Stimulated activated CD4-positive, alpha-beta T cell treated with anti-CD3 and anti-CD28 coated beads, Interleukin-1b, Interleukin-23, amount 100 ng/mL, for 4 hours (primary cell): ENCODE results near the gene MAGEA12.
"Not testable (repeated sequence)": the region's sequence is repeated elsewhere in the genome, so short reads cannot be mapped to it uniquely, and the experiment has no call there.

ENCODE experiments used
- DNase-seq, 2 donors: peaks; one replicate each; pipeline ENCODE4 v3.0.0-alpha.2; 2020; ENCODE audit warnings: low read depth in 2 of 2

Gene MAGEA12, protein sequence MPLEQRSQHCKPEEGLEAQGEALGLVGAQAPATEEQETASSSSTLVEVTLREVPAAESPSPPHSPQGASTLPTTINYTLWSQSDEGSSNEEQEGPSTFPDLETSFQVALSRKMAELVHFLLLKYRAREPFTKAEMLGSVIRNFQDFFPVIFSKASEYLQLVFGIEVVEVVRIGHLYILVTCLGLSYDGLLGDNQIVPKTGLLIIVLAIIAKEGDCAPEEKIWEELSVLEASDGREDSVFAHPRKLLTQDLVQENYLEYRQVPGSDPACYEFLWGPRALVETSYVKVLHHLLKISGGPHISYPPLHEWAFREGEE

DNA sequence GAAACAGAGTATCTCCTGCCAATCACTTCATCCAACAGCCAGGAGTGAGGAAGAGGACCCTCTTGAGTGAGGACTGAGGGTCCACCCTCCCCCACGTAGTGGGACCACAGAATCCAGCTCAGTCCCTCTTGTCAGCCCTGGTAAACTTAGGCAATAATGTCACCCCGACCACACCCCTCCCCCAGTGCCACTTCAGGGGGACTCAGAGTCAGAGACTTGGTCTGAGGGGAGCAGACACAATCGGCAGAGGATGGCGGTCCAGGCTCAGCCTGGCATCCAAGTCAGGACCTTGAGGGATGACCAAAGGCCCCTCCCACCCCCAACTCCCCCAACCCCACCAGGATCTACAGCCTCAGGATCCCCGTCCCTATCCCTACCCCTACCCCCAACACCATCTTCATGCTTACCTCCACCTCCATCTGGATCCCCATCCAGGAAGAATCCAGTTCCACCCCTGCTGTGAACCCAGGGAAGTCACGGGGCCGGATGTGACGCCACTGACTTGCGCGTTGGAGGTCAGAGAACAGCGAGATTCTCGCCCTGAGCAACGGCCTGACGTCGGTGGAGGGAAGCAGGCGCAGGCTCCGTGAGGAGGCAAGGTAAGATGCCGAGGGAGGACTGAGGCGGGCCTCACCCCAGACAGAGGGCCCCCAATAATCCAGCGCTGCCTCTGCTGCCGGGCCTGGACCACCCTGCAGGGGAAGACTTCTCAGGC, at the start of gene MAGEA12, which contains the start of gene CSAG1:
Gene MAGEA12, plus strand, starts transcription at position 497 of the 715 bp plus-strand sequence. CDS start 2,405 bp downstream, outside the sequence.
Gene CSAG1, minus strand, starts transcription at position 461 of the 715 bp plus-strand sequence. CDS start 1,261 bp downstream, outside the sequence.
- DNase-seq, result no peak

DNA sequence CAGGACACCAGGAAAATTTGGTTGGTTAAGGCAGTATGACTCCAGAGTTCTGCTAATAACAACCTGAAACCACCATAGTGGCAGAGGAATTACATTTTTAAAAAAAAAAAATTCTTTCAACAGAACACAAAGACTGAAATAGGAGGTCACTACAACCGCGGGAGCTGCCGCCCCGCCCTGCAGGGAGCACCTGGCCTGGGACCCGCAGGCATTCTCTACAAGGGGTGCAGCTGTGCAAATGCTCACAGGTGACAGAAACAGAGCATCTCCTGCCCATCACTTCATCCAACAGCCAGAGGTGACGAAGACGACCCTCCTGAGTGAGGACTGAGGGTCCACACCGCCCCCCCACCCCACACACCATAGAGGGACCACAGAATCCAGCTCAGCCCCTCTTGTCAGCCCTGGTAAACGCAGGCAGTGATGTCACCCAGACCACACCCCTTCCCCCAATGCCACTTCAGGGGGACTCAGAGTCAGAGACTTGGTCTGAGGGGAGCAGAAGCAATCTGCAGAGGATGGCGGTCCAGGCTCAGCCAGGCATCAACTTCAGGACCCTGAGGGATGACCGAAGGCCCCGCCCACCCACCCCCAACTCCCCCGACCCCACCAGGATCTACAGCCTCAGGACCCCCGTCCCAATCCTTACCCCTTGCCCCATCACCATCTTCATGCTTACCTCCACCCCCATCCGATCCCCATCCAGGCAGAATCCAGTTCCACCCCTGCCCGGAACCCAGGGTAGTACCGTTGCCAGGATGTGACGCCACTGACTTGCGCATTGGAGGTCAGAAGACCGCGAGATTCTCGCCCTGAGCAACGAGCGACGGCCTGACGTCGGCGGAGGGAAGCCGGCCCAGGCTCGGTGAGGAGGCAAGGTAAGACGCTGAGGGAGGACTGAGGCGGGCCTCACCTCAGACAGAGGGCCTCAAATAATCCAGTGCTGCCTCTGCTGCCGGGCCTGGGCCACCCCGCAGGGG, 35.3 kb upstream of the MAGEA12 start, which contains the start of gene MAGEA3:
Gene MAGEA3, plus strand, starts transcription at position 843 of the 980 bp plus-strand sequence. CDS start 2,039 bp downstream, outside the sequence.
- not testable (repeated sequence) for DNase-seq

GRCh38 chrX:152700390-152700789, 33.2 kb upstream of the MAGEA12 start:
- not testable (repeated sequence) for DNase-seq

DNA sequence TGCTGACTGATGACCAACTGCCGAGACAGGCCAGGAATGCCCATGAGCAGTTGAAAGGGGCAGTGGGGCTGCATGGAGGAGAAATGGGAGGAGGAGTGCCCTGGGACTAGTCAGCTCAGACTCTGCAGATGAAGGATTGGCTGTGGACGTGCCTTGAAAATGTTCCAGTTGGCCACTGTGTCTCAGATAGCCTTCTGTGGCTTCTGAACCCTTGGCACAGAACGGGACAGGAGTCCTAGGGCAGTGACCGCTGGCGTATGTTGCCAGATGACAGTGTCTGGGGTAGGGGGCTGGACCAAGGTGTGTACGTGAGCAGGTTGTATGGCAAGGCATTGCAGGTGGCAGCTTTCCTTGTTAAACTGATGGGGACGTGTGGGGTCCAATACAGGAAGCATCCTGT, 27.1 kb upstream of the MAGEA12 start:
- not testable (repeated sequence) for DNase-seq

GRCh38 chrX:152709173-152709572, 24.4 kb upstream of the MAGEA12 start, which contains the start of gene CSAG2:
TSS of gene CSAG2 (minus strand) at chrX:152709273. CDS start at chrX:152709112, 161 bp downstream.
- not testable (repeated sequence) for DNase-seq

GRCh38 chrX:152713195-152713594, 20.4 kb upstream of the MAGEA12 start:
- DNase-seq, result not testable (repeated sequence)

DNA sequence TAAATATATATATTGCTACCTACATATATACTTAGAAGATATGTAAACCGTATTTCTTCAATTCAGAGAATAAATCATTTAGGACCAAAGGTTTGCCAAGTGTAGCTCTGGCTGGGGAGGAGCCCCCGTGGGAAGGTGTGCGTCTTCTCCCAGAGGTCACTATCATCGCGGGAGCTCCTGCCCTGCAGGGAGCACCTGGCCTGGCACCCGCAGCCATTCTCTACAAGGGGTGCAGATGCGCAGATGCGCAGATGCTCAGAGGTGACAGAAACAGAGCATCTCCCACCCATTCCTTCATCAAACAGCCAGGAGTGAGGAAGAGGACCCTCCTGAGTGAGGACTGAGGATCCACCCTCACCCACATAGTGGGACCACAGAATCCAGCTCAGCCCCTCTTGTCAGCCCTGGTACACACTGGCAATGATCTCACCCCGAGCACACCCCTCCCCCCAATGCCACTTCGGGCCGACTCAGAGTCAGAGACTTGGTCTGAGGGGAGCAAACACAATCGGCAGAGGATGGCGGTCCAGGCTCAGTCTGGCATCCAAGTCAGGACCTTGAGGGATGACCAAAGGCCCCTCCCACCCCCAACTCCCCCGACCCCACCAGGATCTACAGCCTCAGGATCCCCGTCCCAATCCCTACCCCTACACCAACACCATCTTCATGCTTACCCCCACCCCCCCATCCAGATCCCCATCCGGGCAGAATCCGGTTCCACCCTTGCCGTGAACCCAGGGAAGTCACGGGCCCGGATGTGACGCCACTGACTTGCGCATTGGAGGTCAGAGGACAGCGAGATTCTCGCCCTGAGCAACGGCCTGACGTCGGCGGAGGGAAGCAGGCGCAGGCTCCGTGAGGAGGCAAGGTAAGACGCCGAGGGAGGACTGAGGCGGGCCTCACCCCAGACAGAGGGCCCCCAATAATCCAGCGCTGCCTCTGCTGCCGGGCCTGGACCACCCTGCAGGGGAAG, 19.5 kb upstream of the MAGEA12 start, which contains the start of gene MAGEA2B:
Gene MAGEA2B, plus strand, starts transcription at position 814 of the 973 bp plus-strand sequence. CDS start 2,479 bp downstream, outside the sequence.
- DNase-seq, result not testable (repeated sequence)

DNA sequence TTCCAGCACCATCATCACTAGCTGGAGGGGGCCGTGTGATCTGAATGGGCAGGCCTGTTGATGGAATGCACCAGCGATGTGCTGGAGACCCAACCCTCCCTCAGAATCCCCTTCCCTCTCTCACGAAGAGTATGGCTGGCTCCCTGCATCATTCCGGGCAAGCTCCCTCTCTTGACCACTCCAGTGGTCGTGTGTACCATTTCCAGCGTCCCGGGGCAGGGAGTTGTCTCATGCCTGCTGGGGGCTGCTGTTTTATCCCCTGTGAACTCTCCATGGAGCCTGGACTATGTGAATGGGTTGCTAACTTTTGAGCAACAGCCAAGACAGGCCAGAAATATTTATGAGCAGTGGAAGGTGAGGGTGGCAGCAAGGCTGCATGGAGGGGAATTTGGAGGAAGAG, 8.1 kb upstream of the MAGEA12 start:
- no peak for DNase-seq

DNA sequence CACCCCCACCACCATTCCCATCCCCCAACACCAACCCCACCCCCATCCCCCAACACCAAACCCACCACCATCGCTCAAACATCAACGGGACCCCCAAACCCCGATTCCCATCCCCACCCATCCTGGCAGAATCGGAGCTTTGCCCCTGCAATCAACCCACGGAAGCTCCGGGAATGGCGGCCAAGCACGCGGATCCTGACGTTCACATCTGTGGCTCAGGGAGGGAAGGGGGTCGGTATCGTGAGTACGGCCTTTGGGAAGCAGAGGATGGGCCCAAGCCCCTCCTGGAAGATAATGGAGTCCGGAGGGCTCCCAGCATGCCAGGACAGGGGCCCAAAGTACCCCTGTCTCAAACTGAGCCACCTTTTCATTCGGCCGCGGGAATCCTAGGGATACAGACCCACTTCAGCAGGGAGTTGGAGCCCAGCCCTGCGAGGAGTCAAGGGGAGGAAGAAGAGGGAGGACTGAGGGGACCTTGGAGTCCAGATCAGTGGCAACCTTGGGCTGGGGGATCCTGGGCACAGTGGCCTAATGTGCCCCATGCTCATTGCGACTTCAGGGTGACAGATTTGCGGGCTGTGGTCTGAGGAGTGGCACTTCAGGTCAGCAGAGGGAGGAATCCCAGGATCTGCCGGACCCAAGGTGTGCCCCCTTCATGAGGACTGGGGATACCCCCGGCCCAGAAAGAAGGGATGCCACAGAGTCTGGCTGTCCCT, 744 bp downstream of the MAGEA12 start:
- not testable (repeated sequence) for DNase-seq

- DNase-seq, result no peak
Measured at GRCh38 chrX:152735101-152735500, 1.5 kb downstream of the MAGEA12 start.

- DNase-seq, result no peak
Measured at GRCh38 chrX:152735860-152736511, 2.4 kb downstream of the MAGEA12 start.

DNA sequence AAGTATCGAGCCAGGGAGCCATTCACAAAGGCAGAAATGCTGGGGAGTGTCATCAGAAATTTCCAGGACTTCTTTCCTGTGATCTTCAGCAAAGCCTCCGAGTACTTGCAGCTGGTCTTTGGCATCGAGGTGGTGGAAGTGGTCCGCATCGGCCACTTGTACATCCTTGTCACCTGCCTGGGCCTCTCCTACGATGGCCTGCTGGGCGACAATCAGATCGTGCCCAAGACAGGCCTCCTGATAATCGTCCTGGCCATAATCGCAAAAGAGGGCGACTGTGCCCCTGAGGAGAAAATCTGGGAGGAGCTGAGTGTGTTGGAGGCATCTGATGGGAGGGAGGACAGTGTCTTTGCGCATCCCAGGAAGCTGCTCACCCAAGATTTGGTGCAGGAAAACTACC, 3.0 kb downstream of the MAGEA12 start:
- not testable (repeated sequence) for DNase-seq

DNA sequence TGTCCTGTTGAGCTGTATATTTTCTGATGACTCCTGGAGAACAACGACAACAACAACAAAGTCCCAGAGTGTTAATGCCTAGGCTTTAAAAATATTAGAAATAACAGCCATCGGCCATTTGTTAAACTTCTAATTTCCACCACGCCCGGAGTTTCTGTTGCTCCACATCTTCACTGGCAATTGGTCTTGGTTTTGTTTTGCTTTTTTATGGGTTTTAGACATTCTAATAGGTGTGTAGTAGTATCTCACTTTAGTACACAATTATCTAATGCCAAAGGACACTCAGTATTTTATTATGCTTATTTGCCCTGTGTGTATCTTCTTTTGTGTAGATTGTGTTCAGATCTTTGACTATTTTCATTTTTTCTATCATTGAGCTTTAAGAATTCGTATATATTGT, 5.0 kb downstream of the MAGEA12 start:
- DNase-seq, result no peak

- not testable (repeated sequence) for DNase-seq
Measured at GRCh38 chrX:152753686-152754650, 20.4 kb downstream of the MAGEA12 start, which contains the start of gene MAGEA2. TSS of gene MAGEA2 (minus strand) at chrX:152753842. CDS start at chrX:152751363, 2,479 bp downstream.

DNA sequence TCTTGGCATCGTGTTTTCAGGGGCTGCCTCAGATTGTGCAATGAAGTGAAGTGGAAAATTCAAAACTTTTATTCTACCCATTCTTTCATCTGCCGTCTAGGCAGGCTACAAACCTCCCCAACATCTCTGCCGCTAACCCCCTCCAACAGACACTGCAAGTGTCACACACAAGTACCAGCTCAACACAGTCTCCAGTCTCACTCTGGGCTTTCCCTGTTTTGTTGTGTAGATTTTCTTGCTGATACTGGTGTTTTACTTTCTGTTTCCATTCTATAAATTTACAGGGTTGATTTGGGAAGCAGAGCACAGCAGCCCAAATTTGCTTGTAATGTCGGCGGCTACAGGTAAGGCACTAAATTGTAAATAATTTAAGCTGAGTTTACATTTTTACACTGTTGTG, 21.3 kb downstream of the MAGEA12 start:
- DNase-seq, result not testable (repeated sequence)

DNA sequence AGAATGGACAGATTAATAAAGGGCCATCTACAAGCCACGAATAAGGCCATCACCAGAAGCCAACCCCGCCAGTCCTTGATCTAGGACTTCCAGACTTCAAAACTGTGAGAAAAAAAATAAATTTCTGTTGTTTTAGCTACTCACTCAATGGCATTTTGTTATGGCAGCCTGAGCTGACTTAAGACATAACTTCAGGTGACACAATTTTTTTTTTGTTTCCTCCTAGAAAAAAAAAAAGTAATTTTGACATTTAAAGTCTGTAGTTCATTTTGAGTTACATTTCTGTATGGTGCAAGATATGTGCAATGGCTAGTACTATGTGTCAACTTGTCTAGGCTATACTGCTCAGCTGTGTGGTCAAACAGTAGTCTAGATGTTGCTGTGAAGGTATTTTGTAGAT, 25.4 kb downstream of the MAGEA12 start, which contains the start of gene CSAG3:
Gene CSAG3, plus strand, starts transcription at position 301 of the 400 bp plus-strand sequence.
- DNase-seq, result not testable (repeated sequence)

- DNase-seq, result not testable (repeated sequence)
Measured at GRCh38 chrX:152759544-152759943, 26.0 kb downstream of the MAGEA12 start.
